Measurements from ENCODE around the gene NAGLU.

NAGLU gene

GRCh38 chr17:42586514-42587230 lies 50.6 kb downstream of the NAGLU start:
- in situ Hi-C loops (cut with MboI; ENCODE audit: low sequenced_read_pairs) = no loop called here

DNA sequence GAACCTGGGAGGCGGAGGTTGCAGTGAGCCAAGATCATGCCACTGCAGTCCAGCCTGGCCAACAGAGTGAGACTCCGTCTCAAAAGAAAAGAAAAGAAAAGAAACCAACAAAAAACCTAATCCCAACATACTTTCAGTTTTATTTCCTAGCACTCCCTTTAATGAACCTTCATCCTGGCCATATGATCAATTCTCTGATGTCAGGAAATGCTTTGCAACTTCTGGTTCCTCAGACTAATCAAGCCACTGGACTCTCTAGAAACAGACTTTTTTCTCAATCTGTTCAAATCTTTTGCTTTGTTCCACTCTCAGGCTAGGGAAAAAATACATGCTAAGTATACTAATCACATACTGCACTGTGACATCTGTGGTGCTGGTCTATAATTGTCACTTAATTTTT lies 54.8 kb downstream of the NAGLU start:
- in situ Hi-C loops (cut with MboI; ENCODE audit: low sequenced_read_pairs) = no loop called here

DNA sequence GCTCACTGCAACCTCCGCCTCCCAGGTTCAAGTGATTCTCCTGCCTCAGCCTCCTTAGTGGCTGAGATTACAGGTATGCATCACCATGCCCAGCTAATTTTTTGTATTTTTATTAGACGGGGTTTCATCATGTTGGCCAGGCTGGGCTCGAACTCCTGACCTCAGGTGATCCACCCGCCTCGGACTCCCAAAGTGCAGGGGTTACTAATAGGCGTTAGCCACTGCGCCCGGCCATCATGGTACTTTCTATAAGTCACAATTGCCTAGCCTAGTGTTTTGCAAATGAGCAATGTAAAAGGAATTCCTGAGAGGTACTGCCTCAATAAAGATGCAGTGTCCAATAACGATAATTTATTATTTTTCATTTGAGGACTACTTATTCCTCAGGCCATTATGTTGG lies 55.4 kb downstream of the NAGLU start:
- in situ Hi-C loops (cut with MboI; ENCODE audit: low sequenced_read_pairs) = no loop called here
